Occipital lobe (tissue), 2 donors: ENCODE results near the gene FGGY. TPM values are rescaled to one million over a fixed set of nuclear protein-coding genes. Genes with fewer than 3 reads are reported as not detected.
"Not testable (repeated sequence)": the region's sequence is repeated elsewhere in the genome, so short reads cannot be mapped to it uniquely, and the experiment has no call there.

Experiments used
- DNase-seq: peaks from one replicate; lab custom pipeline; 2025; lab: John Stamatoyannopoulos, UW
- total RNA-seq: library from RNA; depleted of rRNA; stranded (reverse); fragments of >200 nt; gene quantifications from one replicate; pipeline ENCODE4 v1.2.3, GENCODE V29; 2014

Gene FGGY
- total RNA-seq, 1 donor from 2014 or later: 24.2 TPM

GRCh38 chr1:59510249-59510648 is 213.4 kb downstream of the FGGY start:
- DNase-seq: no peak

GRCh38 chr1:59511476-59512465 is 214.9 kb downstream of the FGGY start:
- no peak for DNase-seq

GRCh38 chr1:59512702-59513101 is 215.8 kb downstream of the FGGY start:
- DNase-seq: no peak

- DNase-seq: no peak
These were observed 217.4 kb downstream of the FGGY start for GRCh38 chr1:59514061-59514909.

GRCh38 chr1:59516881-59517280 is 220.0 kb downstream of the FGGY start:
- DNase-seq: no peak

- no peak for DNase-seq
These were observed 223.3 kb downstream of the FGGY start for GRCh38 chr1:59520194-59520593.

GRCh38 chr1:59520827-59521418 is 224.0 kb downstream of the FGGY start:
- DNase-seq: no peak

- DNase-seq: no peak
These were observed 224.6 kb downstream of the FGGY start for GRCh38 chr1:59521456-59521855.

GRCh38 chr1:59522925-59523505 is 226.1 kb downstream of the FGGY start:
- no peak for DNase-seq

- DNase-seq: no peak
These were observed 227.0 kb downstream of the FGGY start for GRCh38 chr1:59523745-59524450.

- no peak for DNase-seq
These were observed 229.3 kb downstream of the FGGY start for GRCh38 chr1:59526240-59526639.

- DNase-seq: no peak
These were observed 231.6 kb downstream of the FGGY start for GRCh38 chr1:59528471-59528870.

- no peak for DNase-seq
These were observed 232.0 kb downstream of the FGGY start for GRCh38 chr1:59528900-59529299.

- DNase-seq: no peak
These were observed 233.2 kb downstream of the FGGY start for GRCh38 chr1:59530119-59530518.

- no peak for DNase-seq
These were observed 235.2 kb downstream of the FGGY start for GRCh38 chr1:59532102-59532501.

- not testable (repeated sequence) for DNase-seq
These were observed 241.6 kb downstream of the FGGY start for GRCh38 chr1:59538476-59538875.

GRCh38 chr1:59539961-59540681 is 243.2 kb downstream of the FGGY start:
- DNase-seq: no peak

GRCh38 chr1:59541161-59541560 is 244.3 kb downstream of the FGGY start:
- no peak for DNase-seq

GRCh38 chr1:59541891-59542290 is 245.0 kb downstream of the FGGY start:
- DNase-seq: no peak

GRCh38 chr1:59543211-59543668 is 246.3 kb downstream of the FGGY start:
- no peak for DNase-seq
